T-helper 17 cell (primary cell): ENCODE measurements around the gene SPATA25. TPM values are rescaled to one million over a fixed set of nuclear protein-coding genes. Genes with fewer than 3 reads are reported as not detected.
"Not testable (repeated sequence)": the region's sequence is repeated elsewhere in the genome, so short reads cannot be mapped to it uniquely, and the experiment has no call there.

Source experiments
- ATAC-seq: fragments of 150-1000 bp; cut with Tn5 transposase; 2 replicates; pipeline ENCODE4 v1.10.0; 2021; ENCODE audit warnings: mild to moderate bottlenecking, moderate library complexity
- DNase-seq, 3 donors: peaks; one replicate each; pipeline versions ENCODE4 v3.0.0 to v3.0.0-alpha.2; 2020 to 2021
- H3K9me3 ChIP-seq: one replicate; pipeline ENCODE4 v1.7.0; 2013; ENCODE audit warnings: low read length, mild to moderate bottlenecking; ENCODE audit not compliant: control insufficient read depth, poor library complexity, severe bottlenecking
- H3K27ac Mint-ChIP-seq: one replicate; pipeline ENCODE4 v1.8.0; 2022; ENCODE audit warnings: mild to moderate bottlenecking, moderate library complexity, mixed read lengths
- H3K27me3 Mint-ChIP-seq: one replicate; pipeline ENCODE4 v1.8.0; 2022; ENCODE audit warnings: mixed read lengths
- H3K36me3 Mint-ChIP-seq: one replicate; pipeline ENCODE4 v1.8.0; 2022; ENCODE audit warnings: low read depth, mixed read lengths
- H3K4me1 Mint-ChIP-seq: one replicate; pipeline ENCODE4 v1.8.0; 2022; ENCODE audit warnings: mild to moderate bottlenecking, mixed read lengths
- H3K4me3 Mint-ChIP-seq: one replicate; pipeline ENCODE4 v1.8.0; 2022; ENCODE audit warnings: mild to moderate bottlenecking, moderate library complexity, mixed read lengths
- total RNA-seq, 4 donors: library from RNA in 2 of 4; stranded (reverse) in 2 of 4; gene quantifications; one replicate each; pipeline ENCODE4 v1.2.3 and lab custom pipeline; 2022 to 2026

Gene SPATA25
- total RNA-seq, 2 donors from 2014 or later: 0.94 to 1.3 TPM

DNA sequence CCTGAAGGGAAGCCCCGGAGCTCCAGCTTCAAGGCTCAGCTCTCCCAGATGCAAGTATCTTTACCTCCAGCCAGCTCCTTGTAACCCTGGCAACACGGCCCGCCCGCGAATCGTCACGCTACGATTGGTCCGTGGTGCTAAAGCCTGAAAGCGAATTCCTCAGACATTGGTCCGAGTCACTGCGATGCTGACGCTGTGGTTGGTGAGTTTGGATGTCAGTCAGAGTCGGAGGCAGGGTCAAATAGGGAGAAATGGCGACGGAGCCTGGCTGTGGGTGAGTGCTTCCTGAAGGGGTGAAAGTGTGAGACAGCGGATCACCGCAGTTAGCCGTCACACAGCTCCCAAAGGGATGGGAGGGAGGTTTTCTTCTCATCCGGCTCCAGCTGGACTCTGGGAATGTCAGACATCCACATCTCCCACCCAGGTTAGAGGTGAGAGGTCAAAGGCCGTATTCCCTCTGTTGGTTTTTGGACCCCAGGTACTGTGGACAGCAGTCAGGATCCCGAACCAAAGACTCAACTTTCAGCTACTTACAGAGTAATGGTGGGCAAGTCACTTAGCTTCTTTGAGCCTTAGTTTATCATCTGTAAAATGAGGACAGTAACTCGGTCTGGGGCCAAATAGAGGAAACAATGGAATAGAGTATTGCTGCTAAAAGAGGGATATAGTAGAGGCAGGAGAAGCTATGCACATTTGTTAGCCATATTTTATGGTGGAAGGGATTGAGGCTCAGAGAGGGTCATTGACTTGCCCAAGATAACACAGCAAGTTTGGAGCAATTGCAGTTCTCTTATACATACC lies 6.2 kb downstream of the SPATA25 start, which contains the start of gene ZSWIM1:
TSS of gene ZSWIM1 (plus strand) at position 240 of the 801 bp plus-strand sequence. CDS start 1,366 bp downstream, outside the sequence.
- H3K9me3 ChIP-seq: no peaks in the 10 kb centered on the region
- ATAC-seq: peak; percentile 97
- no peaks in the 10 kb centered on the region for H3K27me3 Mint-ChIP-seq
- peak within 1 kb of the TSS; percentile 96 for H3K27ac Mint-ChIP-seq
- H3K36me3 Mint-ChIP-seq: peaks cover 4% of the 10 kb centered on the region
- H3K4me1 Mint-ChIP-seq: peaks cover 33% of the 10 kb centered on the region
- peak; percentile 88 to 97 (median 95) for DNase-seq
- H3K4me3 Mint-ChIP-seq: peak within 1 kb of the TSS; percentile 97

DNA sequence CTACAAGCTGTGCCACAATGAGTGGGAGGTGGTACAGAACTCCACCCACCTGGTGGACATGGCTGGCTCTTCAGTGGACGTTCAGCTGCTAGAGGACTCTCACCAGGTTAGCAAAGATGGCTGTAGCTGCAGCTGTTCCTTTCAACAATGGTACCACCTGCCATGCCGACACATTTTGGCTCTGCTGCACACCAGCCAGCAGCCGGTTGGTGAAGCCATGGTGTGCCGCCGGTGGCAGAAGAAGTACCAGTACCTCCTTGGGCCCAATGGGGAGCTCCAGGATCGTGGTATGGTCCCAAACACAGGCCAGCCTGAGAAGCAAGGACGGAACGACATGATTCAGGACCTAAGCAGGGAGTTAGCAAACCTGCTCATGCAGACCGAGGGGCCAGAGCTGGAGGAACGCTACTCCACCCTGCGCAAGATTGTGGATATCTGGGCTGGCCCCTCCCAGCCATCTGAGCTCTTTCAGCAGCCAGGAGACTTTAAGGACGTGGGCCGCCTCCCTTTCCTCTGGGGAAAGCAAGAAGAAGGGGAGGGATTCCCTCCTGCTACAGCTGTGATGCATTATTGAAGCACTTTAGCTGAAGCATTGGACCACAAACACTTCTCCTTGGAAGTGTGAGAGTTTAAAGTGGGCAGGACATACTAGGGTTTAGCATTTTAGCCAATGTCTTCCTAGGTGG lies 9.2 kb downstream of the SPATA25 start:
- no peak overlapping the region for H3K4me3 Mint-ChIP-seq
- peaks cover 3% of the 10 kb centered on the region for H3K36me3 Mint-ChIP-seq
- ATAC-seq (no peak), DNase-seq (no peak)
- no peaks in the 10 kb centered on the region for H3K27me3 Mint-ChIP-seq
- peaks cover 20% of the 10 kb centered on the region for H3K4me1 Mint-ChIP-seq
- no peaks in the 10 kb centered on the region for H3K9me3 ChIP-seq
- no peak overlapping the region for H3K27ac Mint-ChIP-seq

DNA sequence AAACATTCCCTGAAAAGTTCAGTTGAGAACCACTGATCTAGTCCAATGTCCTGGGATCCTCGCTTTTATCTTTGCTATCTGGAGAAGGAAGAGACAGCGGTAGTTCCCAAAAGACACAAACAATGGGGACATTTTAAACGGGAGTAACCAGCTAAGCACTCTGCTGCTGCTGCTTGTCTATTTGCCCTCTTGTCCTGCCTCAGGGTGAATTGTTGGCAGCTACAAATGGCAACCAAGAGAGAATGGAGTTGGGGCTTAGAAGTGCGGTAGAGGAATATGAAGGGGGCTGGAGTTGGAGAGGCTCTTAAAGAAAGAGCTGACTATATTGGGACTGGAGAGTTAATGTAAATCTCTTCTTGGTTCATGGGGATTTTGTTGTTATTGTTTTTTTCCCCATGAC lies 12.8 kb downstream of the SPATA25 start:
- no peak for DNase-seq
- no peak for ATAC-seq
- Mint-ChIP-seq H3K36me3 (peaks cover 4% of the 10 kb centered on the region), H3K4me1 (peaks cover 4% of the 10 kb centered on the region), H3K27ac (no peak overlapping the region), H3K4me3 (no peak overlapping the region), H3K27me3 (no peaks in the 10 kb centered on the region)
- H3K9me3 ChIP-seq: no peaks in the 10 kb centered on the region

DNA sequence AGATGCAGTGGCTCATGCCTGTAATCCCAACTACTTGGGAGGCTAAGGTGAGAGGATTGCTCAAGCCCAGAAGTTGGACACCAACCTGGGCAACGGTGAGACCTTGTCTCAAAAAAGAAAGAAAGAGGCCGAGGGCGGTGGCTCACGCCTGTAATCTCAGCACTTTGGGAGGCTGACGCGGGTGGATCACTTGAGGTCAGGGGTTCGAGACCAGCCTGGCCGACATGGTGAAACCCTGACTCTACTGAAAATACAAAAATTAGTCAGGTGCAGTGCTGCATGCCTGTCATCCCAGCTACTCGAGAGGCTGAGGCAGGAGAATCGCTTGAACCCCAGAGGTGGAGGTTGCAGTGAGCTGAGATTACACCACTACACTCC lies 13.3 kb downstream of the SPATA25 start:
- DNase-seq, H3K4me1 Mint-ChIP-seq, H3K36me3 Mint-ChIP-seq, H3K27ac Mint-ChIP-seq, H3K27me3 Mint-ChIP-seq, H3K4me3 Mint-ChIP-seq, ATAC-seq, H3K9me3 ChIP-seq: not testable (repeated sequence)

DNA sequence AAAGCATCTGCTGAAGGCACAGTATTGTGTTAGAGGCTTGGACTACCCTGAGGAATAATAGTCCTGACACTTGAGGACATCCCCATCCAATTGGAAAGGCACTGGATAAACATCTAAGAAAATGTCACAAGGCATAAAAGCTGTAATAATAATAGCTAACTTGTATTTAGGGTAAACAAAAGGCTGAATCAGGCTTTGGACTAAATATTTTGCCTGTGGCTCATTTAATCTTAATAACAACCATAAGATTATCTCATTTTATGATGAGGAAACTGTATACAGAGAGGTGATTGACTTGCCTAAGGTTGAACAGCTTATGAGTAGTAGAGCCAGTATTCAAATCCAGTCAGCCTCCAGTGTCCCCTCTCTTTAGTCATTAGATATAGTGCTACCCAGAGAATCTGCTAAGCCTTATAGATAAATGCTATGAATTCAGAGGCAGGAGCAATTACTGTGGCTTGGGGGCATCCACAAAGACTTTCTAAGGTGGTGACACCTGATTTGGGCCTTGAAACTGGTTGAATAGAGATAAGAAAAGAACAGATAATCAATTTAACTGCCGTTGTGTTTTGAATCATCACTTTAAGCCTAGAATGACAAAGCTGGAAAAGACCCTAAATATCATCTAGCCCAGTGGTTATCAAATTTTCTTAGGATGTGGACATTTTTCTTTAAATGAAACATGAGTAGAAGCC lies 13.9 kb downstream of the SPATA25 start:
- no peak overlapping the region for H3K27ac Mint-ChIP-seq
- H3K36me3 Mint-ChIP-seq: peaks cover 4% of the 10 kb centered on the region
- no peaks in the 10 kb centered on the region for H3K27me3 Mint-ChIP-seq
- ATAC-seq (no peak), DNase-seq (no peak)
- peaks cover 4% of the 10 kb centered on the region for H3K4me1 Mint-ChIP-seq
- H3K4me3 Mint-ChIP-seq: no peak overlapping the region
- H3K9me3 ChIP-seq: no peaks in the 10 kb centered on the region

DNA sequence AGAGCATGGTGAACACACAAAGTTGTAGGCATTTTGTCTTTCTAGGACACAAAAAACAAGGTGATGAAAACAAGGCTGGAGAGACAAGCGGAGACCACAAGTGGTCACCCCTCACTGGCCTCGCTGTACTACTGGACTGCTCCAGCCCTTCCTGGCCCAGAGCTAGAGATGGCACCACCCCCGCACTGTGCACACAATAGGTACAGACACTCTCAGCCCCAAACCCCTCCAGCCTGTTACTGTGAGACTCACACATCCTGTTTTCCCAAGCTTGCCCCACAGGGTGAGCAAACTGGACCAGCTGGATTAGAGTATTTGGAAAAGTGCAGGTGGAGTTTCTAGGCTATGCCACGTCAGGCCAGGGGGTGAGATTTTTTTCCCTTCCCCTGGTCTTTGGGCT lies 14.8 kb downstream of the SPATA25 start:
- no peaks in the 10 kb centered on the region for H3K27me3 Mint-ChIP-seq
- no peaks in the 10 kb centered on the region for H3K9me3 ChIP-seq
- no peak for DNase-seq
- H3K27ac Mint-ChIP-seq: no peak overlapping the region
- peaks cover 7% of the 10 kb centered on the region for H3K4me1 Mint-ChIP-seq
- H3K4me3 Mint-ChIP-seq: no peak overlapping the region
- peaks cover 4% of the 10 kb centered on the region for H3K36me3 Mint-ChIP-seq
- no peak for ATAC-seq

DNA sequence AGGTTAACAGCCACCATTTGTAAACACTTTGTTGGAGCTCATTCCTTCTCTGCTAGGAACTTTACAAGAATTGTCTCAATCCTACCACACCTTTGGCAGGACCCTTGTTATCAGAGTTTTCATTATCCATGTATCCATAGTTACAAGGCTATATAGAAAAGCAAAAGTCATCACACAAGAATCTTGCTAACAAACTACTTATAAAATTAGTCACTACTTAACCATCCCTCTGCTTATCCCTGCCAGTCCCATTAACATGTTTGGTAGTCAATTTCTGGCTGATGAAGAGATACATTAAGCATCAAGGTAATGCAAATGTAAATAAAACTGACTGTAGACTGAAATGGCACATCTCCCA lies 19.6 kb downstream of the SPATA25 start:
- Mint-ChIP-seq H3K4me1 (peaks cover 9% of the 10 kb centered on the region), H3K4me3 (no peak overlapping the region), H3K27ac (no peak overlapping the region), H3K27me3 (no peaks in the 10 kb centered on the region), H3K36me3 (peaks cover 4% of the 10 kb centered on the region)
- H3K9me3 ChIP-seq: no peaks in the 10 kb centered on the region
- ATAC-seq (no peak), DNase-seq (no peak)

DNA sequence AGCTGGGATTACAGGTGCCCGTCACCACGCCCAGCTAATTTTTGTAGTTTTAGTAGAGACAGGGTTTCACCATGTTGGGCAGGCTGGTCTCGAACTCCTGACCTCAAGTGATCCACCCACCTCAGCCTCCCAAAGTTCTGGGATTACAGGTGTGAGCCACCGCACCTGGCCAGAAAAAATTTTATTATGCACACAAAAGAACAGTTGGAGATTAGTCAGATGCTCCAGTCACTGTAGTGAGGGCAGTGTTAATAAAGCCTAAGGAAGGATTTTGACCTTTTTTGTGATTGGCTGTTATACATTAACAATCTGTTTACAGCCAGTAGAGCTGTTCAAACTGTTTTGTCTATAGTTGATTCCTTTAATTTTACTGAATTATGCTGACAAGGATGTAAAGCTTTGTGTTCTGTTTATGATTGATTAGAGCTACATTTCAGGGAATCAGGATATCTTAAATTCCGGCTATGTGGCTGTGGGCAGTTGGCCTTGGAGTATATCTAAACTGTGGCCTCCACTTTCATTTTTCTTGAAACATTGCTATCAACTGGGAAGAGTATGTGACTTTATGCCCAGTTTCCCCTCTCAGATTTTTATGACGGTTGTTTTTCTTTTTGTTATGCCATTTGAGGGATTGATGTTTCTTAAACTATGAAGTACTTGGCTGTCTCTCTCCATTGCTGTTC lies 20.1 kb downstream of the SPATA25 start:
- Mint-ChIP-seq H3K4me3 (no peak overlapping the region), H3K36me3 (peaks cover 3% of the 10 kb centered on the region), H3K27ac (no peak overlapping the region), H3K27me3 (no peaks in the 10 kb centered on the region), H3K4me1 (peaks cover 8% of the 10 kb centered on the region)
- DNase-seq: no peak
- ATAC-seq: no peak
- no peaks in the 10 kb centered on the region for H3K9me3 ChIP-seq

DNA sequence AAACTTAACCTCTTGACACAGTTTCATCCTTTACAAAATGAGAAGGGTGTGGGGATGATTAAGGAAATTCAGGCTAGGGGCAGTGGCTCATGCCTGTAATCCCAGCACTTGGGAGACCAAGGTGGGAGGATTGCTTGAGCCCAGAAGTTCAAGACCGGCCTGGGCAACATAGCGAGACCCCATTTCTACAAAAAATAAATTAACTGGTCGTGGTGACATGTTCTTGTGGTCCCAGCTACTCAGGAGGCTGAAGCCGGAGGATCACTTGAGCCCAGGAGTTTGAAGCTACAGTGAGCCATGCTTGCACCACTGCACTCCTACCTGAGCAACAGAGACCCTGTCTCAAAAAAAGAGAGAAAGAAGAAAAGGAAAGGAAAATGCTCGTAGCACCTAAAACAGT lies 21.0 kb downstream of the SPATA25 start:
- Mint-ChIP-seq H3K36me3 (no peaks in the 10 kb centered on the region), H3K4me1 (peaks cover 5% of the 10 kb centered on the region), H3K4me3 (no peak overlapping the region), H3K27ac (no peak overlapping the region), H3K27me3 (no peaks in the 10 kb centered on the region)
- DNase-seq (no peak), ATAC-seq (no peak)
- no peaks in the 10 kb centered on the region for H3K9me3 ChIP-seq

DNA sequence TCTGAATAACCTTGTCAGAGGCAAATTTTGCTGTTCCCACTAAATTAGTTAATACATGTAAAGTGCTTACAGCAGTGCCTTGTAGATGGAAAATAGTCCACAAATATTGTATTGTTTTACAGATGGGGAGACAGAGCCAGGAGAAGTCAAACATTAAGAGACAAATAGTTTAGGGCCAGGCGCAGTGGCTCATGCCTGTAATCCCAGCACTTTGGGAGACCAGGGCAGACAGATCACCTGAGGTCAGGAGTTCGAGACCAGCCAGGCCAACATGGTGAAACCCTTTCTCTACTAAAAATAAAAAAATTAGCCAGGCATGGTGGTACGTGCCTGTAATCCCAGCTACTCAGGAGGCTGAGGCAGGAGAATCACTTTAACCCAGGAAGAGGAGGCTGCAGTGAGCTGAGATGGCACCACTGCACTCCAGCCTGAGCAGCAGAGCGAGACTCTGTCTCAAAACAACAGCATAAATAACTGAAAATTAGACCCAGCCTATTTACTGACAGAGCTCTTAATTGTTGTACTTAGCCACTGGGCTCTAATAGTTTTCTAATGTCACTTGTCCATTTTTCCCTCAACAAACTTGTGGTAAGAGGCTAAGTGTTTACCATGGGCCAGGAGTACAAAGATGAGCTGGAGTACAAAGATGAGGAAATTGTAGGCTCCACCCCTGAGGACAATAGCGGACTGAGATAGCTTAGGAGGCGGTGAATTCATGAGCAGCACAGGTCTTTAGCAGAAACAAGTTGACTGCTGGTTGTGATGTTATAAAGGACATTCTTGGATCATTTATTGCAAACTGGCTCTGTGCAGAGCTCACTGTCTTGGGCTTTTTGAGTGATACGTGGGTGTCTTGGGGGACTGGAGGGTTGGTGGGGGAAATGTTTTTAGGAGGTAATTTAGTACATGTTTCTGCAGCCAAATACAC lies 23.6 kb downstream of the SPATA25 start:
- H3K27me3 Mint-ChIP-seq: no peaks in the 10 kb centered on the region
- H3K4me3 Mint-ChIP-seq: no peak overlapping the region
- ATAC-seq (no peak), DNase-seq (no peak)
- H3K4me1 Mint-ChIP-seq: peaks cover 19% of the 10 kb centered on the region
- no peaks in the 10 kb centered on the region for H3K9me3 ChIP-seq
- H3K27ac Mint-ChIP-seq: no peak overlapping the region
- H3K36me3 Mint-ChIP-seq: no peaks in the 10 kb centered on the region

DNA sequence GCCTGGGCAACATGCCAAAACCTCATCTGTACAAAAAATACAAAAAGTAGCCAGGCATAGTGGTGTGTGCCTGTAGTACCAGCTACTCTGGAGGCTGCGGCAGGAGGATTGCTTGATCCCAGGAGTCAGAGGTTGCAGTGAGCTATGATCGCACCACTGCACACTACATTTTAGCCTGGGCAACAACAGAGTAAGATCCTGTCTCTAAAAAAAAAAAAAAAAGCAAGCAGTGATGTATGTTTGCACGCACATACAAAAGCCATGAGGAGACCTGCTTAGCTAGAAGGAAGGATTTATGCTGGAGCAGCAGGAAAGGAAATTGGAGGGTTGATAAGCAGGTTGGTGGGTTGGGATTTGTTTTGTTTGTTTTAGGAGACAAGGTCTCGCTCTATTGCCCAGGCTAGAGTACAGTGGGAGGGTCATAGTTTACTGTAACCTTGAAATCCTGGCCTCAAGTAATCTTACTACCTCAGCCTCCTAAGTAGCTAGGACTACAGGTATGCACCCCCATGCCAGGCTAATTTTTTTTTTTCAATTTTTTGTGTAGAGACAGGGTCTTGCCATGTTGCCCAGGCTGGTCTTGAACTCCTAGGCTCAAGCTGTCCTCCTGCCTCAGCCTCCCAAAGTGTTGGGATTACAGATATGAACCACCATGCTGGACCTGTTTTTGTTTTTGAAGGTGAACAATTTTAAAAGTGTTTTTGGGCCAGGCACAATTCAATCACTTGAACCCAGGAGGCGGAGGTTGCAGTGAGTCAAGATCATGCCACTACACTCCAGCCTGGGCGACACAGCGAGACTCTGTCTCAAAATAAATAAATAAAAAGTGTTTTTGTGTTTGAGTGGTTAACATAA lies 26.0 kb downstream of the SPATA25 start:
- Mint-ChIP-seq H3K36me3 (no peaks in the 10 kb centered on the region), H3K4me1 (peaks cover 30% of the 10 kb centered on the region), H3K27me3 (no peaks in the 10 kb centered on the region), H3K27ac (no peak overlapping the region), H3K4me3 (no peak overlapping the region)
- DNase-seq (no peak), ATAC-seq (no peak)
- H3K9me3 ChIP-seq: no peaks in the 10 kb centered on the region
